Immature natural killer cell (primary cell): ENCODE measurements around the gene GALK1. TPM values are rescaled to one million over a fixed set of nuclear protein-coding genes. Genes with fewer than 3 reads are reported as not detected.

Experiments used
- polyA plus RNA-seq, 3 donors: library from polyadenylated mRNA; unstranded; fragments of 300-500 nt; fragmentation: Illumina TruSeq; gene quantifications; one replicate each; pipeline ENCODE4 v1.2.3, GENCODE V29; 2021

Gene GALK1
- polyA plus RNA-seq, 3 donors from 2014 or later = 25.1 to 86.7 (median 30.7) TPM

Other genes with a start within 250 kb of the GALK1 start
- gene CASKIN2, start 249.7 kb downstream of the GALK1 start, polyA plus RNA-seq = not detected
- 100 to 1,000 TPM; 205 to 238 (median 209) TPM for gene TSEN54, start 248.7 kb downstream of the GALK1 start, polyA plus RNA-seq
- 100 to 1,000 TPM in 1 of 3 donors, 10 to 100 TPM in 2; 81.2 to 137 (median 84.4) TPM for gene LLGL2, start 239.5 kb downstream of the GALK1 start, polyA plus RNA-seq
- gene MYO15B, start 177.4 kb downstream of the GALK1 start, polyA plus RNA-seq = 1 to 10 TPM in 2 of 3 donors, under 1 TPM in 1; 0.76 to 3.0 (median 2.6) TPM
- 1 to 10 TPM in 1 of 3 donors, not detected in 2; 1.1 TPM for gene SMIM5, start 131.8 kb downstream of the GALK1 start, polyA plus RNA-seq
- 10 to 100 TPM in 2 of 3 donors, 1 to 10 TPM in 1; 7.0 to 18.1 (median 15.5) TPM for gene RECQL5, start 98.0 kb downstream of the GALK1 start, polyA plus RNA-seq
- gene SAP30BP, start 97.9 kb downstream of the GALK1 start, polyA plus RNA-seq = 10 to 100 TPM; 71.5 to 94.2 (median 80.1) TPM
- under 1 TPM in 1 of 3 donors, not detected in 2; 0.24 TPM for gene ITGB4, start 43.7 kb downstream of the GALK1 start, polyA plus RNA-seq
- gene UNK, start 19.6 kb upstream of the GALK1 start, polyA plus RNA-seq = 10 to 100 TPM; 26.0 to 48.4 (median 34.4) TPM
- gene UNC13D, start 79.2 kb upstream of the GALK1 start, polyA plus RNA-seq = 100 to 1,000 TPM in 1 of 3 donors, 10 to 100 TPM in 2; 53.1 to 124 (median 57.5) TPM
- 10 to 100 TPM; 51.2 to 85.8 (median 69.1) TPM for gene WBP2, start 90.1 kb upstream of the GALK1 start, polyA plus RNA-seq
- 1 to 10 TPM; 3.2 to 4.0 (median 3.9) TPM for gene TRIM47, start 113.4 kb upstream of the GALK1 start, polyA plus RNA-seq
- 10 to 100 TPM in 2 of 3 donors, 1 to 10 TPM in 1; 5.4 to 27.1 (median 18.7) TPM for gene TRIM65, start 131.8 kb upstream of the GALK1 start, polyA plus RNA-seq
- 10 to 100 TPM; 55.9 to 67.5 (median 64.0) TPM for gene MRPL38, start 139.7 kb upstream of the GALK1 start, polyA plus RNA-seq
- 1 to 10 TPM in 2 of 3 donors, not detected in 1; 1.6 to 7.6 TPM for gene FBF1, start 175.8 kb upstream of the GALK1 start, polyA plus RNA-seq
- 10 to 100 TPM; 16.1 to 23.9 (median 19.1) TPM for gene ACOX1, start 214.0 kb upstream of the GALK1 start, polyA plus RNA-seq
- gene TEN1, start 214.0 kb upstream of the GALK1 start, polyA plus RNA-seq = 10 to 100 TPM; 40.2 to 53.0 (median 43.7) TPM
- 1 to 10 TPM in 2 of 3 donors, not detected in 1; 1.0 to 1.1 TPM for gene CDK3, start 235.7 kb upstream of the GALK1 start, polyA plus RNA-seq